GM21619 (cell line): Measurements from ENCODE around the gene ARL5C.
"Not testable (repeated sequence)": the region's sequence is repeated elsewhere in the genome, so short reads cannot be mapped to it uniquely, and the experiment has no call there.

ENCODE experiments used
- ATAC-seq: cut with Tn5 transposase; IDR thresholded peaks from one replicate; pipeline ENCODE4 v1.9.1; 2021; ENCODE audit not compliant: unreplicated experiment

ARL5C gene

GRCh38 chr17:39143552-39144093, 22.3 kb downstream of the ARL5C start:
- ATAC-seq, result no peak

DNA sequence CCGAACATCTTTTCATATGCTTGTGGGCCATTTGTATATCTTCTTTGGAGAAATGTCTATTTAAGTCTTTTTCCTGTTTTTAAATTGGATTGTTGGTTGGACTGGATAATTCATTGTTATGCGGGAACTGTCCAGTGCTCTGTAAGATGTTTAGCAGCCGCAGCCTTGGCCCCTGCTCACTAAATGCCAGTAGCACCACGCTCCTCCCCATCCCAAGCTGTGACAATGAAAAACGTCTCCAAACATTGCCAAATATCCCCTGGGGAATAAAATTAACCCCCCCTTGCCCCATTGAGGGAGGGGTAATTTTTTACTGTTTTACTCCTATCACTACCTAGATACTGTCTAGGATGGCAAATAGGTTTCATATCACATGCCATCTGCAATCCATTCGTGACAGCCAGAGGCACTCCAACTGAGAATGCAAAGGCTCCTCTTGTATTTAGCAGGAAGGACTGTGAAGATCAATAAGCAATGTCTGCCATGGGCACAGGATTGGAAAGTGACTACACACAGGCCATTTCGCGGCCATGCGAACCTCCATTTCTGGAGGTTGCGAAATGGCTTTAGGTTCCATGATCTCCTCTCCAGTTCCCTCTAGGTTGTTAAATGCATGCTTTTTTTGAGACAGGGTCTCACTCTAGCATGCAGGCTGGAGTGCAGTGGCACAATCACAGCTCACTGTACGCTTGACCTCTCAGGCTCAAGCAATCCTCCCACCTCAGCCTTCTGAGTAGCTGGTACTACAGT, 23.9 kb downstream of the ARL5C start:
- no peak for ATAC-seq

- ATAC-seq, result no peak
Measured at GRCh38 chr17:39141294-39141693, 24.7 kb downstream of the ARL5C start.

- ATAC-seq, result no peak
Measured at GRCh38 chr17:39139561-39139960, 26.4 kb downstream of the ARL5C start.

GRCh38 chr17:39139161-39139511, 26.8 kb downstream of the ARL5C start:
- no peak for ATAC-seq

DNA sequence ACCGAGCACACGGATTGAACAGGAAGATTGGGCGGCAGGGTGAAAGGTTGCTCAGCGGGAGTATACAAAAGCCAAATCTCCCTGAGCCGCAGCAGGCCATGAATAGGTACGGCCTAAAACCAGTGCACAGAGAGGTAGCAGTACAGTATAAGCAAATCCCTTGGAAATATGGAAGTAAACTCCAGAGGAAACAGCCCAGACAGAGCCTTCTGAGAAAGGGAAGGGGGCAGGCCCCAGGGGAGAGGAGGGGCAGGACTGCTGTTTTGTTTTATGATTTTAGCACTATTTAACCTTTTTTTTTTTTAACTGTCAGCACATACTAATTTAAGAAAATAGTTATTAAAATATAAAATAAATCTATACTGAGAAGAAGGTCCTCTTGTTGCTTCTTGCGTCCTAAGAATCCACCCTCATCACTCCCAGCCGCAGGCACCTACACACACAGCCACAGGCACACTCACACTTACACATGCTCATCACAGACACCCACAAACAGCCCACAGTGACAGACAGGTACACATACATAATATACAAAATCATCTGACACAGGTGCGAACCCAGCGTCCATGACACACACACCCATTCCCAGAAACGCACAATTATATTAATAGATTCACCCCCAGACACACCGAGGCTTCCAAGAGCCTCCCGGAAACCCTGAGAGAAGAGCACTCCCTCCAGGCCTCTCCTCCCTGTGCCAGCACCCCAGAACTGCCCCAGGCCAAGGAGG, 27.4 kb downstream of the ARL5C start:
- ATAC-seq, result no peak

DNA sequence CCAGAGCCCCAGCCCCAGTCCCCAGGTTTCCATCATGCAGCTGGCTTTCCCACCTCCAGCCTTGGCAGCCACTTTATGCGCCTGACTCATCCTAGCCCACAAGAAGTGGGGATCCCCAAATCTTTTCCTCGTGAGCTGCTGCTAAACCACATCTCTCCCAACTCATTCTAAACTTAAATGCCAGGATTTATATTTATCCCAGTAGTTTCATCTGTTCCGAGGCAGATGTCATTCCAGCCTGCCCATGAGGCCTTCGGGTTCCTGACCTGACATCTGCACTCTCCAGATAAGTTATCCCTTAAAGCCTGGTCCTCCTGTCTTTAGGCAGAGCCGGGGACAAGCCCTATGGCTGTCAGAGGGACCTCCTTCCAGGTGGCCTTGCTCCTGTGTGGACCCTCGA, 31.1 kb downstream of the ARL5C start:
- no peak for ATAC-seq

GRCh38 chr17:39132192-39132610, 33.8 kb downstream of the ARL5C start:
- no peak for ATAC-seq

DNA sequence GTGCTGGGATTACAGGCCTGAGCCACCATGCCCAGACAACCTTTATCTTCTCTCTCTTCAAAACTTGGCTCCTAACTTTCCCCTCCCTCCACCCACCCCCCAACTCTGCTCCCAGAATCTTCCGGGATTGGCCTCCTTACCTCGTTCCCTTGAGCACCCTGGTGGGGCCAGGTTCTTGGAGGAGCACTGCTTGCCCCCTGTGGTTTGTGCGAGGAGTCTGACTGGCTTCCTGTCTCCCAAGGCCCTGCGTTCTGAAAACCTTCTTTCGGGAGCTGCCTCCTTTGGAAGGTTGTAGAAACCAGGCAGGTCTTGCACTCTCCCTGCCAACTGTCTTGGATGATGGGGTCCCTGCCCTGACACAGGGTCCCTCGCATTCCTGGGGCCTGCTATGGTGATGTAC, 34.3 kb downstream of the ARL5C start:
- no peak for ATAC-seq

GRCh38 chr17:39130205-39130604, 35.8 kb downstream of the ARL5C start:
- no peak for ATAC-seq

DNA sequence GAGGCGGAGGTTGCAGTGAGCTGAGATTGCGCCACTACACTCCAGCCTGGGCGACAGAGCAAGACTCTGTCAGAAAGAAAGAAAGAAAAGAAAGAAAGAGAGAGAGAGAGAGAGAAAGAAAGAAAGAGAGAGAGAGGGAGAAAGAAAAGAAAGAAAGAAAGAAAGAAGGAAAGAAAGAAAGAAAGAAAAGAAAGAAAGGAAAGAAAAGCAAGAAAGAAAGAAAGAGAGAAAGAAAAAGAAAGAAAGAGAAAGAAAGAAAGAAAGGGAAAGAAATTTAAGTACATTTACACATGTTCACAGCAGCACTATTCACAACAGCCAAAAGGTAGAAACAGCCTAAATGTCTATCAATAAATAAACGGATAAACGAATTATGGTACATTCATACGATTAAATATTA, 36.4 kb downstream of the ARL5C start:
- not testable (repeated sequence) for ATAC-seq

DNA sequence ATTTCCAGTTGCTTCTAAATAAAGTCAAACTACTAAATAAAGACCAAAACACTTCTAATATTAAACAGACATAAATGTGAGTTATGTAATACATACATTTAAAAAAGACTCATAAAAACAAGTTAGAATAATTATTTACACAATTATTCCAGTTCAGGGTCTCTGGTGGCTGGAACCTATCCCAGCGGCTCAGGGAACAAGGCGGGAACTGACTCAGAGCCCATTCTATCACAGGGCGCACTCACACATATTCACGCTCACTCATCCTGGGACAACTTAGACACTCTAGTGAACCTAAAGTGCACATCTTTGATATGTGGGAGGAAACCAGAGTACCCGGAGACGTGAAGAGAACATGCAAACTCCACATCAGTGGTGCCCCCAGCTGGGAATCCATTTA, 39.5 kb downstream of the ARL5C start:
- no peak for ATAC-seq

- ATAC-seq, result no peak
Measured at GRCh38 chr17:39125143-39125875, 40.7 kb downstream of the ARL5C start.

DNA sequence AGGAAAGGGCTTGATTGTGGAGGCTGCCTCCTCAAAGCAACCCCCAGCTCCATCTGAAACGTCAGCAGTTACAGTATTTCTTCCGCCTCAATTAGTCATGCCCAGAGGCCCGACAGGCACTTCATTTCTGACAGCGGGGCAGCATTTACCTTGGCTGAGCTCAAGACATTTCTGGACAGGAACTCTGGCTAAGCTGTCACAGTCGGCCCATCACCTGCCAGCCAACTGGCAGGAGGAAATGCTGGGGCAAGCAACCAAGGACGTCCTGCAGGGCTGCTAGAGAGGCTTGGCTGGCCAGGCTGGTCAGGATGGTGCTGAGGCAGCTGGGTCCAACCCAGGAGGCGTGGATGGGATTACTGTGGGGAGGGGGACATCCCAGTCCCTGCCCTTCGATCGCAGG, 42.3 kb downstream of the ARL5C start:
- ATAC-seq, result no peak

DNA sequence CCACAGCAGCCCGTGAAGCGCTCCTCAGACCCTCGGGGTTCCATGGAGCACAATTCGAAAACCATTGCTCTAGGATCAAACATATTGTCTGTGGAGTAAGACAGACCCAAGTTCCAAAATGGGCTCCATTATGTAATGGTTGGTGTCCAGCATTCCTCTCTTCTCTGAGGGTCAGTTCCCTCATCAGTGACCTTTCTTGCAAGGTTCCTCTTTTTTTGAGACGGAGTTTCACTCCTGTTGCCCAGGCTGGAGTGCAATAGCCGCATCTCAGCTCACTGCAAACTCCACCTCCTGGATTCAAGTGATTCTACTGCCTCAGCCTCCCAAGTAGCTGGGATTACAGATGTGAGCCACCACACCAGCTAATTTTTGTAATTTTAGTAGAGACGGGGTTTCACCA, 43.0 kb downstream of the ARL5C start:
- ATAC-seq, result no peak

DNA sequence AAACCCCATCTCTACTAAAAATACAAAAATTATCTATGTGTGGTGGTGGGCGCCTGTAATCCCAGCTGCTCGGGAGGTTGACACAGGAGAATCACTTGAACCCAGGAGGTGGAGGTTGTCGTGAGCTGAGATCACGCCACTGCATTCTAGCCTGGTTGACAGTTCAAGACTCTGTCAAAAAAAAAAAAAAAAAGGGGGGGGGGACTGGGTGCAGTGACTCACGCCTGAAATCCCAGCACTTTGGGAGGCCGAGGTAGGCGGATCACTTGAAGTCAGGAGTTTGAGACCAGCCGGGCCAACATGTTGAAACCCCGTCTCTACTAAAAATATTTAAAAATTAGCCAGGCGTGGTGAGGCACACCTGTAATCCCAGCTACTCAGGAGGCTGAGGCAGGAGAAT, 44.0 kb downstream of the ARL5C start:
- ATAC-seq, result not testable (repeated sequence)

DNA sequence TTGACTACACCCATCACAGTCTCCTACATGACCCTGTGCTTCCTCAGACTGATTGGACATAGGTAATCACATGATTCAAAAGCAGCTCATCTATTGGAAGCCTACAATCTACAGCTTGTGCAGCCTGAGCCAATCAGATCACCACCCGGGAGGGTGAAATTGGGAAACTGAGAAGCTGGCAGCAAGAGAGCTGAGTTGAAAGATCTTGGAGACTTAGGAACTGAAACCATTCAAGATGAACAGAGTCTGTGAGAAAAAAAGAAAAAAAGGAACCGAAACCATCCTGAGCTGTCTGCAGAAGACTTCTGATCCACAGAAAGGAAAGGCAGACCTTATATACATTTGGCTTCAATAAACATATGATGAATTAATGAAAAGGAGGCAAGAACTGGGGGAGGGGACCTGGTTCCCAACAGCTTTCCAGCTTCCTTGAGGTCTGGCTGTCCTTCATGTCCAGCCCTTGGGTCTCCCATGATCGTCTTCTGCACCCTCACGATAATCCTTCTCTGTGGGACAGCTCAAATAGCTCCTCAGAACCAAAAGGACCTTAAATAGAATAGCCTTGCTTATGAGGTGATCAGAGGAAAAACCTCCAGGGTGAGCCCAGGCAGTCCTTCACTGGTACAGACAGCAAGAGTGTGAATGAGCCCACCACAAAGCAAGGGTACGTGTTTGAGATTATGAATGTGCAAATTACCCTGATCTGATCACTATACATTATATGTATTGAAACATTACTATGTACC, 47.1 kb downstream of the ARL5C start:
- no peak for ATAC-seq

GRCh38 chr17:39116224-39116623, 49.7 kb downstream of the ARL5C start:
- ATAC-seq, result no peak

GRCh38 chr17:39115135-39115534, 50.8 kb downstream of the ARL5C start:
- ATAC-seq, result no peak

DNA sequence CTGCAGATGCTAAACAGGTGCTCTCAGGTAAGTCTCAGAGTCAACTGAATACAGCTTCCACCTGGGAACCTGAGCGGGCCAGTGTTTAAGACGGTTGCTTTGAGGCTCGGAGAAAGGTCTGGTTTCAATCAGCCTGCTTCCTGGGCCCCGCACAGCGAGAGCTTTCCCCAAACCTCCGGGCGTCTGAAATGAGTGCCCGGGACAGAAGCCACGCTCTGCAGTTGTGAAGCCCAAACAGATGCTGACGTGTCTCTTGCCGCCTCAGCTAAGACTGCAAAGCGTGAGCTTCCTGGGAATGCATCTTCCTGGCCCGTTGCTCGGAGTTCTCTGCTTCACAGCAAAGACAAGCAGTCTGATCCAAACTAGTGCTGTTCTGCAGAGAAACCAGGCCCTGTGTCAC, 51.2 kb downstream of the ARL5C start:
- ATAC-seq, result no peak

DNA sequence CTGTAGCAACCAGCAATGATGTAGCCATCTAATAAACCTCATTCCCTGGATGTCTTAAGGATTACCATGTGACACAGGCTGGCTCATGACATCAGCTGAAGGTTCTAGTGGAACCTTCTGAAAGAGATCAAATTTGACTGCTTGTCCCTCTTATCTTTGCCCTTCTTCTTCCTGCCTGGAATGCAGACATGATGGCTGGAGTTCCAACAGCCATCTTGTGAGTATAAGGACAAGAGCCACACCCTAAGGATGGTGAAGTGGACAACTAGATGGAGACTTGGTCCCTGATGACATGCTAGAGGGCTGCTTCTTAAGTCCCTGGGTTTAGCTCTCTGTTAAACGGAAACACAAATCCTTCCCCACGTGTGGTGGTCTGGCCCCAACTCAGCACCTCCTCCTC, 52.1 kb downstream of the ARL5C start:
- ATAC-seq, result no peak
